ENCODE results near the gene REX1BD.

DNA sequence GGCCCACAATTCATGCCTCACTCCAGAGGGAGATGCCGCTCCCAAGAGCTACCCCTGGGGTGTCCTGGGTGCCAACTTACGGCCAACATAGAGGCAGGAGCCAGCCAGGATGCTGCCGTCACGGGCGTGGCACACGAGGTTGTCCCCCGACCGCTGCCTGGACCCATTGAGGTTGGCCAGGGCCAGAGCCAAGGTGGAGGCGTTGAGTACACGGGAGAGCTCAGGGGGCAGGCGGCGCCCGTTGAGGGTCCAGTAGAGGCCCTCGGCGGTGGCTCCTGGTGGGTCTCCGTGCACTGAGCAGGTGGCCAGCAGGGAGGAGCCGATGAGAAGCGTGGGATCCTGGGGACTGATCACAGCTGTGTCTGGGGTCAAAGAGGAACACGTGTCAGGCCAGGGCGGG lies 10.9 kb downstream of the REX1BD start:
- TF ChIP-seq, protein P1, sequence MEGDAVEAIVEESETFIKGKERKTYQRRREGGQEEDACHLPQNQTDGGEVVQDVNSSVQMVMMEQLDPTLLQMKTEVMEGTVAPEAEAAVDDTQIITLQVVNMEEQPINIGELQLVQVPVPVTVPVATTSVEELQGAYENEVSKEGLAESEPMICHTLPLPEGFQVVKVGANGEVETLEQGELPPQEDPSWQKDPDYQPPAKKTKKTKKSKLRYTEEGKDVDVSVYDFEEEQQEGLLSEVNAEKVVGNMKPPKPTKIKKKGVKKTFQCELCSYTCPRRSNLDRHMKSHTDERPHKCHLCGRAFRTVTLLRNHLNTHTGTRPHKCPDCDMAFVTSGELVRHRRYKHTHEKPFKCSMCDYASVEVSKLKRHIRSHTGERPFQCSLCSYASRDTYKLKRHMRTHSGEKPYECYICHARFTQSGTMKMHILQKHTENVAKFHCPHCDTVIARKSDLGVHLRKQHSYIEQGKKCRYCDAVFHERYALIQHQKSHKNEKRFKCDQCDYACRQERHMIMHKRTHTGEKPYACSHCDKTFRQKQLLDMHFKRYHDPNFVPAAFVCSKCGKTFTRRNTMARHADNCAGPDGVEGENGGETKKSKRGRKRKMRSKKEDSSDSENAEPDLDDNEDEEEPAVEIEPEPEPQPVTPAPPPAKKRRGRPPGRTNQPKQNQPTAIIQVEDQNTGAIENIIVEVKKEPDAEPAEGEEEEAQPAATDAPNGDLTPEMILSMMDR (IDR thresholded peaks at IDR 0.05), result no peak
- no peak for TF ChIP-seq EZH2 (IDR thresholded peaks at IDR 0.05; ENCODE audit: borderline replicate concordance, insufficient read depth, low read depth, low read length, poor library complexity, severe bottlenecking)

All from B cell (primary cell).